HG03469 (cell line): ENCODE measurements around the gene GCA.

Experiments
- ATAC-seq: cut with Tn5 transposase; IDR thresholded peaks from one replicate; pipeline ENCODE4 v1.9.1; 2021; ENCODE audit warnings: mild to moderate bottlenecking, moderate library complexity, moderate number of reproducible peaks; ENCODE audit not compliant: unreplicated experiment

GCA gene

GRCh38 chr2:162327806-162328205 lies 16.1 kb upstream of the GCA start:
- ATAC-seq = no peak

GRCh38 chr2:162328424-162329157 lies 15.3 kb upstream of the GCA start:
- peak; percentile 82 for ATAC-seq

GRCh38 chr2:162330881-162331280 lies 13.1 kb upstream of the GCA start:
- no peak for ATAC-seq

GRCh38 chr2:162333968-162334367 lies 10.0 kb upstream of the GCA start:
- ATAC-seq = no peak

GRCh38 chr2:162337868-162338267 lies 6.1 kb upstream of the GCA start:
- no peak for ATAC-seq

- no peak for ATAC-seq
Measured at GRCh38 chr2:162340822-162341221, 3.1 kb upstream of the GCA start.

- no peak for ATAC-seq
Measured at GRCh38 chr2:162342321-162342720, 1.6 kb upstream of the GCA start.

- ATAC-seq = no peak
Measured at GRCh38 chr2:162342841-162343240, 1.1 kb upstream of the GCA start.

GRCh38 chr2:162343492-162343823 lies 474 bp upstream of the GCA start:
- ATAC-seq = no peak

- ATAC-seq = no peak
Measured at GRCh38 chr2:162344617-162344950, 652 bp downstream of the GCA start.

- ATAC-seq = no peak
Measured at GRCh38 chr2:162365392-162365791, 21.5 kb downstream of the GCA start.

GRCh38 chr2:162368494-162368893 lies 24.6 kb downstream of the GCA start:
- no peak for ATAC-seq

- no peak for ATAC-seq
Measured at GRCh38 chr2:162369551-162369950, 25.6 kb downstream of the GCA start.

GRCh38 chr2:162370931-162371330 lies 27.0 kb downstream of the GCA start:
- ATAC-seq = no peak

- ATAC-seq = no peak
Measured at GRCh38 chr2:162372818-162373217, 28.9 kb downstream of the GCA start.

- ATAC-seq = no peak
Measured at GRCh38 chr2:162379719-162380580, 36.0 kb downstream of the GCA start.

- no peak for ATAC-seq
Measured at GRCh38 chr2:162381851-162382250, 37.9 kb downstream of the GCA start.

- ATAC-seq = no peak
Measured at GRCh38 chr2:162382278-162382677, 38.3 kb downstream of the GCA start.

- ATAC-seq = no peak
Measured at GRCh38 chr2:162385536-162385935, 41.6 kb downstream of the GCA start.

GRCh38 chr2:162390801-162391200 lies 46.9 kb downstream of the GCA start:
- no peak for ATAC-seq

GRCh38 chr2:162400336-162400735 lies 56.4 kb downstream of the GCA start:
- no peak for ATAC-seq

GRCh38 chr2:162401871-162402270 lies 57.9 kb downstream of the GCA start:
- no peak for ATAC-seq
